Measurements from ENCODE around the gene SNRPB2.

DNA sequence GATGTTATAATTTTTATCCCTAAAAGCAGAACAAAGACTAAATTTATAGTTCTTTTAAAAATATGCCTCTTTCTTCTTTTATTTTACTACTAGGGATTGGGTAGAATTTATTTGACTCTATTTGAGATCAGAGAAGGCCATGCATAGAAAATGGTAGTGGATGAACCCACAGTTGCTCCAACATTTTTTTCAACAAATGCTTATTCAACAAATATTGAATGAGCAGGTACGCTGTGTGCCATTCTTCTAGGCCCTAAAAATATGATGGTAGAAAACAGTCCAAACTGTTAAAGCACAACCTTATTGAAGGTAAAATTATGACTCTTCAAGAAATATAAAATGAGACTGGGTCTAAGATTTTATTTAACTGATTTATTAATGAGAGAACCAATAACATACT lies 48.3 kb downstream of the SNRPB2 start:
- TF ChIP-seq, protein P1, sequence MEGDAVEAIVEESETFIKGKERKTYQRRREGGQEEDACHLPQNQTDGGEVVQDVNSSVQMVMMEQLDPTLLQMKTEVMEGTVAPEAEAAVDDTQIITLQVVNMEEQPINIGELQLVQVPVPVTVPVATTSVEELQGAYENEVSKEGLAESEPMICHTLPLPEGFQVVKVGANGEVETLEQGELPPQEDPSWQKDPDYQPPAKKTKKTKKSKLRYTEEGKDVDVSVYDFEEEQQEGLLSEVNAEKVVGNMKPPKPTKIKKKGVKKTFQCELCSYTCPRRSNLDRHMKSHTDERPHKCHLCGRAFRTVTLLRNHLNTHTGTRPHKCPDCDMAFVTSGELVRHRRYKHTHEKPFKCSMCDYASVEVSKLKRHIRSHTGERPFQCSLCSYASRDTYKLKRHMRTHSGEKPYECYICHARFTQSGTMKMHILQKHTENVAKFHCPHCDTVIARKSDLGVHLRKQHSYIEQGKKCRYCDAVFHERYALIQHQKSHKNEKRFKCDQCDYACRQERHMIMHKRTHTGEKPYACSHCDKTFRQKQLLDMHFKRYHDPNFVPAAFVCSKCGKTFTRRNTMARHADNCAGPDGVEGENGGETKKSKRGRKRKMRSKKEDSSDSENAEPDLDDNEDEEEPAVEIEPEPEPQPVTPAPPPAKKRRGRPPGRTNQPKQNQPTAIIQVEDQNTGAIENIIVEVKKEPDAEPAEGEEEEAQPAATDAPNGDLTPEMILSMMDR (IDR thresholded peaks at IDR 0.05; ENCODE audit: poor library complexity, severe bottlenecking) = no peak
- no peak for TF ChIP-seq EZH2 (IDR thresholded peaks at IDR 0.05; ENCODE audit: borderline replicate concordance, insufficient read depth, low read length, poor library complexity, severe bottlenecking)

All from neural cell (in vitro differentiated cells).